ELR (cell line): ENCODE data around the gene CXCL13.
"Not testable (repeated sequence)": the region's sequence is repeated elsewhere in the genome, so short reads cannot be mapped to it uniquely, and the experiment has no call there.

Experiments
- DNase-seq: peaks from one replicate; pipeline ENCODE4 v3.0.0-alpha.2; 2015; ENCODE audit warnings: low read depth

CXCL13 gene

GRCh38 chr4:77601614-77602187 is 3.9 kb upstream of the CXCL13 start:
- no peak for DNase-seq

GRCh38 chr4:77613267-77613666 is 7.6 kb downstream of the CXCL13 start:
- DNase-seq: no peak

GRCh38 chr4:77615153-77615552 is 9.5 kb downstream of the CXCL13 start:
- DNase-seq: no peak

GRCh38 chr4:77617203-77617602 is 11.6 kb downstream of the CXCL13 start:
- peak; percentile 53 for DNase-seq

GRCh38 chr4:77618383-77619241 is 13.0 kb downstream of the CXCL13 start:
- peak; percentile 71 for DNase-seq

GRCh38 chr4:77619408-77619807 is 13.8 kb downstream of the CXCL13 start:
- DNase-seq: peak; percentile 2

- no peak for DNase-seq
These were observed 15.6 kb downstream of the CXCL13 start for GRCh38 chr4:77621254-77621653.

GRCh38 chr4:77623091-77623490 is 17.5 kb downstream of the CXCL13 start:
- no peak for DNase-seq

GRCh38 chr4:77624213-77624612 is 18.6 kb downstream of the CXCL13 start:
- no peak for DNase-seq

GRCh38 chr4:77625485-77625884 is 19.9 kb downstream of the CXCL13 start:
- DNase-seq: no peak

GRCh38 chr4:77629885-77630284 is 24.3 kb downstream of the CXCL13 start:
- DNase-seq: no peak

GRCh38 chr4:77631276-77631675 is 25.7 kb downstream of the CXCL13 start:
- DNase-seq: no peak

- DNase-seq: no peak
These were observed 28.6 kb downstream of the CXCL13 start for GRCh38 chr4:77634132-77634785.

- DNase-seq: no peak
These were observed 29.6 kb downstream of the CXCL13 start for GRCh38 chr4:77635246-77635645.

GRCh38 chr4:77635876-77636275 is 30.3 kb downstream of the CXCL13 start:
- DNase-seq: no peak

GRCh38 chr4:77636902-77637301 is 31.3 kb downstream of the CXCL13 start:
- peak; percentile 83 for DNase-seq

- DNase-seq: not testable (repeated sequence)
These were observed 38.4 kb downstream of the CXCL13 start for GRCh38 chr4:77644069-77644468.

GRCh38 chr4:77650787-77651186 is 45.2 kb downstream of the CXCL13 start:
- no peak for DNase-seq

GRCh38 chr4:77651820-77652219 is 46.2 kb downstream of the CXCL13 start:
- no peak for DNase-seq

- no peak for DNase-seq
These were observed 46.7 kb downstream of the CXCL13 start for GRCh38 chr4:77652237-77652897.

- no peak for DNase-seq
These were observed 47.6 kb downstream of the CXCL13 start for GRCh38 chr4:77653162-77653758.

GRCh38 chr4:77660318-77660717 is 54.7 kb downstream of the CXCL13 start:
- DNase-seq: not testable (repeated sequence)
